A549 (cell line): ENCODE data around the gene CCDC90B. TPM values are rescaled to one million over a fixed set of nuclear protein-coding genes. Genes with fewer than 3 reads are reported as not detected.

ENCODE experiments used
- ATAC-seq, 2 experiments: fragments of 200-7000 bp in 1 of 2; fragments of >200 bp in 1 of 2; cut with Nextera tagmentation in 1 of 2; cut with Tn5 transposase in 1 of 2; 3 replicates each; pipeline versions ENCODE4 v1.8.0 to v1.9.1; 2018 to 2020; ENCODE audit warnings: mild to moderate bottlenecking in 1 of 2, moderate library complexity in 1 of 2
- CTCF ChIA-PET: fragments of 300-600 bp; sonication (Branson Sonifier 250); formaldehyde crosslinking; extraction: SDS; loops from one replicate; lab custom pipeline; 2021; ENCODE audit warnings: antibody characterized with exemption, inconsistent platforms; lab: Yijun Ruan, JAX
- POLR2A ChIA-PET: fragments of 350-600 bp; formaldehyde crosslinking; extraction: SDS; loops from one replicate; lab custom pipeline; 2021; ENCODE audit warnings: antibody characterized with exemption, inconsistent platforms; lab: Yijun Ruan, JAX
- DNase-seq, 2 experiments: peaks; one replicate each; pipeline versions ENCODE4 v3.0.0 to v3.0.0-alpha.2; 2011 to 2016; ENCODE audit warnings: low read depth in 1 of 2, low spot score in 1 of 2
- FAIRE-seq: peaks from 2 replicates; lab custom pipeline; 2011; peaks lifted over from hg19 to GRCh38; lab: Jason Lieb, UNC
- H3K27ac ChIP-seq, 2 experiments: fragments of >200 bp; sonication (Bioruptor Twin); formaldehyde crosslinking; 3 replicates each; pipeline ENCODE4 v1.5.1; 2016 to 2017
- H3K4me1 ChIP-seq: fragments of >200 bp; sonication (Bioruptor Twin); formaldehyde crosslinking; 3 replicates; pipeline ENCODE4 v1.6.1; 2016
- H3K4me2 ChIP-seq: fragments of >200 bp; sonication (Bioruptor Twin); formaldehyde crosslinking; 3 replicates; pipeline ENCODE4 v1.6.1; 2016
- H3K4me3 ChIP-seq: fragments of >200 bp; sonication (Bioruptor Twin); formaldehyde crosslinking; 3 replicates; pipeline ENCODE4 v1.5.1; 2016
- H3K9me3 ChIP-seq: fragments of >200 bp; sonication (Bioruptor Twin); formaldehyde crosslinking; 3 replicates; pipeline ENCODE4 v1.6.1; 2016
- ATOH8 ChIP-seq: fragments of 250-450 bp; sonication (Bioruptor Pico); IDR thresholded peaks from 2 replicates; pipeline ENCODE4 v1.5.0; 2020; ENCODE audit warnings: low read depth, mild to moderate bottlenecking, moderate library complexity
- CBX8 ChIP-seq: fragments of 200-600 bp; sonication (generic); IDR thresholded peaks from 2 replicates; pipeline ENCODE4 v1.6.1; 2016
- CEBPB ChIP-seq, 2 experiments: fragments of >200 bp in 1 of 2; sonication (Bioruptor Twin) in 1 of 2; formaldehyde crosslinking in 1 of 2; IDR thresholded peaks; 2 replicates each; pipeline ENCODE4 v1.6.1; 2012 to 2016
- CHD2 ChIP-seq: fragments of 150-350 bp; IDR thresholded peaks from 2 replicates; pipeline ENCODE4 v1.6.1; 2014; ENCODE audit warnings: low read length; ENCODE audit not compliant: partially characterized antibody
- CTCF ChIP-seq: fragments of >200 bp; sonication (Bioruptor Twin); formaldehyde crosslinking; IDR thresholded peaks from 3 replicates; pipeline ENCODE4 v1.5.1; 2016
- EP300 ChIP-seq, 2 experiments: fragments of >200 bp; sonication (Bioruptor Twin); formaldehyde crosslinking; IDR thresholded peaks; 2 replicates in 1 of 2; 3 replicates in 1 of 2; pipeline ENCODE4 v1.6.1; 2016 to 2017
- ESRRA ChIP-seq: fragments of 150-350 bp; IDR thresholded peaks from 2 replicates; pipeline ENCODE4 v1.6.1; 2014; ENCODE audit warnings: mild to moderate bottlenecking, low read length, borderline replicate concordance
- GATA3 ChIP-seq: IDR thresholded peaks from 2 replicates; pipeline ENCODE4 v1.6.1; 2012; ENCODE audit warnings: borderline replicate concordance
- HEYL ChIP-seq: fragments of 250-450 bp; sonication (Bioruptor Pico); IDR thresholded peaks from 2 replicates; pipeline ENCODE4 v1.8.0; 2021; ENCODE audit warnings: mild to moderate bottlenecking, moderate library complexity
- HOXA7 ChIP-seq: fragments of 250-450 bp; sonication (Bioruptor Pico); IDR thresholded peaks from 2 replicates; pipeline ENCODE4 v1.5.0; 2020; ENCODE audit warnings: mild to moderate bottlenecking, moderate library complexity
- JUN ChIP-seq, 2 experiments: fragments of >200 bp; sonication (Bioruptor Twin); formaldehyde crosslinking; IDR thresholded peaks; 2 replicates in 1 of 2; 3 replicates in 1 of 2; pipeline ENCODE4 v1.6.1; 2016 to 2017
- PHF8 ChIP-seq: fragments of 200-600 bp; sonication (generic); IDR thresholded peaks from 2 replicates; pipeline ENCODE4 v1.6.1; 2016; ENCODE audit warnings: low read depth, mild to moderate bottlenecking, antibody characterized with exemption, moderate library complexity, borderline replicate concordance
- REST ChIP-seq: fragments of 200-600 bp; sonication (generic); IDR thresholded peaks from 2 replicates; pipeline ENCODE4 v1.6.1; 2016; ENCODE audit warnings: antibody characterized with exemption, mild to moderate bottlenecking, moderate library complexity
- SMC3 ChIP-seq: fragments of >200 bp; sonication (Bioruptor Twin); formaldehyde crosslinking; IDR thresholded peaks from 3 replicates; pipeline ENCODE4 v1.6.1; 2018; ENCODE audit warnings: inconsistent platforms
- SREBF2 ChIP-seq: fragments of 450-650 bp; IDR thresholded peaks from 2 replicates; pipeline ENCODE4 v1.6.1; 2014; ENCODE audit warnings: mild to moderate bottlenecking, moderate library complexity
- TP53 ChIP-seq: fragments of 250-450 bp; sonication (Bioruptor Pico); IDR thresholded peaks from 2 replicates; pipeline ENCODE4 v1.5.0; 2021; ENCODE audit warnings: mild to moderate bottlenecking, moderate library complexity
- USF2 ChIP-seq: fragments of 450-650 bp; IDR thresholded peaks from 2 replicates; pipeline ENCODE4 v1.6.1; 2014; ENCODE audit warnings: antibody characterized with exemption
- ZFP36 ChIP-seq: fragments of 450-650 bp; IDR thresholded peaks from 2 replicates; pipeline ENCODE4 v1.6.1; 2014; ENCODE audit warnings: borderline replicate concordance; ENCODE audit not compliant: partially characterized antibody
- ZSCAN20 ChIP-seq: fragments of 250-450 bp; sonication (Bioruptor Pico); IDR thresholded peaks from 2 replicates; pipeline ENCODE4 v1.8.0; 2022; ENCODE audit warnings: mild to moderate bottlenecking, moderate library complexity
- WGBS: methylation state at CpG from one replicate; pipeline ENCODE4 v1.1.6; 2017; ENCODE audit errors: missing lambda C conversion rate; 5-methylcytosine and 5-hydroxymethylcytosine counted together
- polyA plus RNA-seq, 4 experiments: library from polyadenylated mRNA; depleted of rRNA in 3 of 4; stranded (reverse); fragments of >200 nt; fragmentation: RNase III in 1 of 4; extraction: RNeasy Plus Mini Kit Qiagen cat#74134 plus additional on column Dnase treatment in 1 of 4; gene quantifications; 2 replicates in 3 of 4; 3 replicates in 1 of 4; pipeline ENCODE4 v1.2.3, GENCODE V29; 2011 to 2017

CCDC90B gene
- polyA plus RNA-seq, 2 of the 4 experiments (the other 2 are of a cell fraction) = 63.7 to 80.5 TPM

- no peak for FAIRE-seq
- ChIA-PET CTCF (no interaction called here), POLR2A (no interaction called here)
- no peak overlapping the region for H3K4me2 ChIP-seq
- TF ChIP-seq ZSCAN20 (CRISPR knock-in tag) (no peak), JUN (IDR thresholded peaks at IDR 0.05) (no peak), REST (no peak), PHF8 (no peak), GATA3 (no peak), CTCF (no peak), SMC3 (no peak), CEBPB (IDR thresholded peaks at IDR 0.05) (no peak), HEYL (CRISPR knock-in tag) (no peak), SREBF2 (no peak), CBX8 (no peak), ATOH8 (CRISPR knock-in tag) (no peak), USF2 (no peak), ZFP36 (no peak), ESRRA (no peak), HOXA7 (CRISPR knock-in tag) (no peak), CHD2 (no peak), EP300 (IDR thresholded peaks at IDR 0.05) (no peak)
- H3K4me1 ChIP-seq = peaks cover 4% of the 10 kb centered on the region; the same call in 1 of the 3 replicates
- no peak overlapping the region for H3K27ac ChIP-seq
- H3K9me3 ChIP-seq = no peaks in the 10 kb centered on the region
- 95% methylated on average over 3 of the region's 3 CpGs for WGBS
- no peak for ATAC-seq
- no peak for DNase-seq
- no peak overlapping the region for H3K4me3 ChIP-seq
These were observed 30.8 kb downstream of the CCDC90B start for GRCh38 chr11:83255366-83255765.

- ATAC-seq = no peak
- TF ChIP-seq TP53 (CRISPR knock-in tag) = no peak
- TF ChIP-seq, all 56 proteins: peak for 0
- POLR2A ChIA-PET = no interaction called here
- 88% methylated on average over 2 of the region's 2 CpGs for WGBS
- Histone ChIP-seq H3K27ac (no peak overlapping the region), H3K9me3 (no peaks in the 10 kb centered on the region), H3K4me1 (peaks cover under 1% of the 10 kb centered on the region; the same call in 1 of the 3 replicates), H3K4me2 (no peak overlapping the region), H3K4me3 (no peak overlapping the region)
- DNase-seq = no peak
- no peak for FAIRE-seq
- CTCF ChIA-PET = interaction anchor here (1.1 kb wide), 1 partner anchor 386 kb away, joined by 3 read pairs; no protein-coding TSS in a partner anchor
These were observed 33.2 kb downstream of the CCDC90B start for GRCh38 chr11:83252941-83253340.
